ENCODE measurements around the gene LGALS14.

The LGALS14 gene

GRCh38 chr19:39737891-39738290 lies 33.6 kb downstream of the LGALS14 start, which contains the start of gene CLC:
Gene CLC, minus strand, starts transcription at chr19:39738029. Its CDS starts 77 bp downstream, at chr19:39737952.
- no peak within 1 kb of the TSS for H3K4me3 ChIP-seq (ENCODE audit: low read depth, low read length)

DNA sequence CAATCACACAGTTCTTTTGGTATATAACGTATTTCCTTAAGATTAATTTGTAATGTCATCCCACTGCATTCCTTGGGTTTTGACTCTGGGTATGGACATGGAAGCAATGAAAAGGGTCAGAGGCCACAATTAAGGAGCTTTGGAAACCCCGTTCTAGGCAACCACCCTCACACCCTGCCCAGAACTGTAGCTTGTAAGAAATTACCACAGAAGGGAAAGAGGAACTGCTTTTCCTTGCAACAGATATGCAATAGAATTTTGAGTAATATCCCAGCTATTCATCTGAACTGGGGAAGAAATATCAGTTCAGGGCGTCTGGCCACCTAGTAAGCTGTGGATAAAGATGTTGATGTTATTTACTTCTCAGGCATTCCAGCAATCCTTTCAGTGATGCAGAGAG lies 34.5 kb downstream of the LGALS14 start:
- no peak for DNase-seq (ENCODE audit: low read depth)
- no peak overlapping the region for H3K4me3 ChIP-seq (ENCODE audit: low read depth, low read length)

More at GRCh38 chr19:39737891-39738290, 33.6 kb downstream of the LGALS14 start, which contains the start of gene CLC:
- DNase-seq (ENCODE audit: low read depth), result no peak

DNA sequence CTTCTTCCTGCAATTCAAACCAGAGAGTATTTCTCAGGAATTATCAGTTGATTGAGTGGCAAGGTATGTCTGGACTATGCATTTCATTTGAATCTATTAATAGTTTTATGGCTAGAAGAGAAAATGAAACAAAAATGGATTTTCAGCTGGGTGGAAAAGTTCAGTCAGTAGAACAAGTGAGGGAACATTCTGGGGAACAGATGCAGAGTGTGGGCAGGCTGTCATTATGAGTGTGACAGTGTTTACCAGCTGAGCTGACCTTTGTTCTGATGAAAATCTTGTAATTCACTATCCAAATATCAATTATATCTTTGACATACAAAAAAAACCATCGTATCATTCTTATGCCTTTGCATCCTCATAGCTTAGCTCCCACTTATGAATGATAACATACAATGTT lies 36.1 kb downstream of the LGALS14 start:
- DNase-seq (ENCODE audit: low read depth), result no peak
- H3K4me3 ChIP-seq (ENCODE audit: low read depth, low read length), result no peak overlapping the region

GRCh38 chr19:39745643-39746042 lies 41.4 kb downstream of the LGALS14 start:
- no peak for DNase-seq (ENCODE audit: low read depth)
- no peak overlapping the region for H3K4me3 ChIP-seq (ENCODE audit: low read depth, low read length)

DNA sequence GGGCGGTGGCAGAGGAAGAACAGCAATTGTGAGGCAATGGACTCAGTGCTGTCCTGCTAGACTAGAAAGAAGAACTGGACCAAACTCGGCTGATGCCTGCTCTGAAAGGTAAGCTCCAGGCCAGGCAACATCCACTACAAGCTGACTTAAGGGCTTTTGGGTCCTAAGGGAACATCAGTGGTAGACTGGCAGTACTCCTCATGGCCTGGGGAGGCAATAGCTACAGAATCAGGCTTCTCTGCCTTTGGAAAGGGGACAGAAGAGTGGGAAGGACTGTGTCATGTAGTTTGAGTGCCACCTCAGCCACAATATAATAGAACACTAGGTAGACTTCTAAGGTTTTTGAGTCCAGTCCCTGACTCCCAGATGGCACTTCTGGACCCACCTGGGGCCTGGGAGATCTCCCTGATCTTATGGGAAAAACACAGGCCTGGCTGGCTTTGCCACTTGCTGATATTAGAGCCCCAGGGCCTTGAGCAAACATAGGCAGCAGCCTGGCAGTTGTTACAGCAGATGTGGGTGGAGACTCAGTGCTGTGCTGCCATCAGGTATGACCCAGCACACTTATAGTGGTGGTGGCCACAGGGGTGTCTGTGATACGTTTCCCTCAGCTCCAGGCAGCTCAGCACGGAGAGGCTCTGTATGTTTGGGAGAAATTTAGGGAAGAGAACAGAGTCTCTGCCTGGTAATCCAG lies 42.7 kb downstream of the LGALS14 start:
- no peak for DNase-seq (ENCODE audit: low read depth)
- H3K4me3 ChIP-seq (ENCODE audit: low read depth, low read length), result no peak overlapping the region

GRCh38 chr19:39749981-39750380 lies 45.7 kb downstream of the LGALS14 start:
- no peak overlapping the region for H3K4me3 ChIP-seq (ENCODE audit: low read depth, low read length)
- DNase-seq (ENCODE audit: low read depth), result no peak

GRCh38 chr19:39752390-39752789 lies 48.1 kb downstream of the LGALS14 start:
- no peak for DNase-seq (ENCODE audit: low read depth)
- no peak overlapping the region for H3K4me3 ChIP-seq (ENCODE audit: low read depth, low read length)

- no peak overlapping the region for H3K4me3 ChIP-seq (ENCODE audit: low read depth, low read length)
Observed at GRCh38 chr19:39752795-39753194, 48.5 kb downstream of the LGALS14 start.

DNA sequence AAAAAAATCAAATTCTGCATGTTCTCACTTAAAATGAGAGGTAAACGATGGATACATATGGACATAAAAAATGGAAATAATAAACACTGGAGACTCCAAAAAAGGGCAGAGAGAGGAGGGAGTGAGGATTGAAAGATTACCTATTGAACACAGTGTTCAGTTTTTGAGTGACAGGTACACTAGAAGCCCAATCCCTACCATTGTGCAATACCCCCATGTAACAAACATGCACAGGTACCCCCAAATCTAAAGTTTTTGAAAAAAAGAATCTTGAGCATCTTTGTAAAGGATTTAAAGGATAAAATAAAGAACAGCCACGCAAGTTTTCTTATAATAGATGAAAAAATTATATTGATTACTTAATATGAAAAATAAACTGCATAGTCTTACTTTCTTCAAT lies 50.3 kb downstream of the LGALS14 start:
- no peak for DNase-seq (ENCODE audit: low read depth)

More at GRCh38 chr19:39752795-39753194, 48.5 kb downstream of the LGALS14 start:
- no peak for DNase-seq (ENCODE audit: low read depth)

DNA sequence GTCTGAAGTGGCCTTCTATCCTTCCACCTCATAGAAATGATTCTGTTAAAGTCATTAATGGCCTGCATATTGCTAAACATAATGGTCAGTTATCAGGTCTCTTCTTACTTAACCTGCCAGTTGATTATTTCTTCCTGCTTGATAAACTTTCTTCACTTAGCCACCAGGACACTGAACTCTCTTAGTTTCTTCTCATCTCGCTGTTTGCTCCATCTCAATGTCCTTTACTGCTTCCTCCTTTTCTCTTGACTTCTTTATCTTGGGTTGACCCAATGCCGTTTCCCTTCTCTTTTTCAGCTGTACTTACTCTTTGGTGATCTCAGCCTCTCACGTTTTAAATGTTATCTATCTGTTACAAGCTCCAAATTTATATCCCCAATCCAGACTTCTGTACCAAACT lies 50.7 kb downstream of the LGALS14 start:
- H3K4me3 ChIP-seq (ENCODE audit: low read depth, low read length), result no peak overlapping the region
- no peak for DNase-seq (ENCODE audit: low read depth)

More for the DNA sequence above, 50.3 kb downstream of the LGALS14 start:
- no peak overlapping the region for H3K4me3 ChIP-seq (ENCODE audit: low read depth, low read length)

Data from skeletal muscle cell (primary cell).